Adipose tissue (tissue), 3 donors: ENCODE data around the gene CDH4. TPM values are rescaled to one million over a fixed set of nuclear protein-coding genes. Genes with fewer than 3 reads are reported as not detected.

Source experiments
- H3K27ac ChIP-seq: one replicate; pipeline ENCODE4 v1.5.1; 2013; ENCODE audit warnings: low read depth, low read length
- WGBS, 3 donors: extraction: QIAGEN DNeasy Blood & Tissue Kit; methylation state at CpG; one replicate each; pipeline ENCODE4 v1.1.7; 2013; 5-methylcytosine and 5-hydroxymethylcytosine counted together
- polyA plus RNA-seq, 3 donors: library from polyadenylated mRNA; stranded (reverse); fragments of 200-250 nt; gene quantifications; one replicate each; pipeline ENCODE4 v1.2.3, GENCODE V29; 2013
- donor health status: healthy with polysubstance abuse.
- donor health status: Bipolar disorder and iron deficiency.
- donor health status: healthy.

Gene CDH4
- polyA plus RNA-seq, 3 donors: 0.04 to 0.11 (median 0.05) TPM

DNA sequence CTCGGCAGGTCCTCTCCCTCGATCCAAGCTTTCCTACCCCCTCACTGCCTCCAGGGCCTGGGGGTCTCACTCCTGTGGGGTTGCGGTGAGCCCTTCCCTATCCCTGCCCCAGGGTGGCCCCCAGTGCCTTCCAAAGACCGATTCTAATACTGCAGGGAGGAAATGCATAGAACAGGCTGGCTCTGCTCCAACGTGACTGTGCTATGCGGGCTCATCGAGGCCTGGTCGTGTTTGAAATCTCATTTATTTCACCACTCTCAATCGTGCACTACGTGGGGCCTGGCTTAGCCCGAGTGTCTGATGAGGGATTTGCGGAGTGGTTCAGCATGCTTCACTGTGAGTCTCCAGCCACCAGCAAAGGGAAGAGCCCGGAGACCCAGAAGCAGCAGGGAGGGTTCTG is 60.9 kb downstream of the CDH4 start:
- 59 to 66% (median 63%) methylated on average over 13 of the region's 13 CpGs for WGBS, 3 donors
- H3K27ac ChIP-seq: no peak overlapping the region

- WGBS, 3 donors: 82 to 87% (median 86%) methylated on average over 11 of the region's 11 CpGs
- H3K27ac ChIP-seq: no peak overlapping the region
These were observed 61.3 kb downstream of the CDH4 start for GRCh38 chr20:61313396-61313795.

DNA sequence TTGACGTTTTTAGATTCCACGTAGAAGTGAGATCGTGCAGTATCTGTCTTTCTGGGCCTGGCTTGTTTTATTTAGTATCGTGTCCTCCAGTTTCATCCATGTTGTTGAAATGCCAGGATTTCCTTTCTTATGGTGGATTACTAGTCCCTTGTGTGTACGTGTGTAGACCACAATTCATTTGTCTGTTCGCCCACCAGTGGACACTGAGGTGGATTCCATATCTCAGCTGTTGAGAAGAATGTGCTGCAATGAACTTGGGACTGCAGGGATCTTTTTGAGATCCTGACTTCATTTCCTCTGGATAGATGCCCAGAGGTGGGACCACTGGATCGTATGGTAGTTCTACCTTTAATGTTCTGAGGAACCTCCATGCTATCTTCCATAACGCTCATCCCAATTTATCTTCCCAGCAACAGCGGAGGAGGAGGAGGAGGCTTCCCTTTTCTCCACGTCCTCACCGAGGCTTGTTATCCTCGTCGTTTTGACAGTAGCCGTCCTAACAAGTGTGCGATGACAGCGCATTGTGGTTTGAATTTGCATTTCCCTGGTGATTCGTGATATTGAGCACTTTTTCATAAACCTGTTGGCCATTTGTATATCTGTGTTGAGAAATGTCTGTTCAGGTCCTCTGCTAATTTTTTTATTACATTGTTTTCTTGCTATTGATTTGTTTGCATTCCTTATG is 62.4 kb downstream of the CDH4 start:
- WGBS, 3 donors: 73 to 82% (median 80%) methylated on average over 17 of the region's 17 CpGs
- H3K27ac ChIP-seq: no peak overlapping the region

DNA sequence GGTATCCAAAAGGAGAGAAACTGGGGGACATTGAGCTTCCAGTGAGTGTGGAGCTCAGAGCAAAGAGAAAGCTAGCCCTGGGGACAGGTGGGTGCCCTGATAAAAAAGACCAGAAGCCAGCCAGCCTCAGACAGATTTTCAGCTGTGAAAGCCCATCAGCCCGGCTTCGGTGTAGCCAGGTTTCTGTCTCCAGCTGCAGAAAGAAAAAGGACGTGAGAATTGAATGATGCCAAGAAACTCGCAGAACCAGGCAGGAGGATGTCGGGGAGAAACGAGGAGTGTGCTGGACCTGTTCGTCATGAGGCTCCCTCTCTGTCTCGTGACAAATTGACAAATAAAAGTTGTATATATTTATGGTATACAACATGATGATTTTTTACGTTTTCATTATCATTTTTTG is 63.3 kb downstream of the CDH4 start:
- WGBS, 3 donors: 71 to 83% (median 71%) methylated on average over 9 of the region's 9 CpGs
- no peak overlapping the region for H3K27ac ChIP-seq

DNA sequence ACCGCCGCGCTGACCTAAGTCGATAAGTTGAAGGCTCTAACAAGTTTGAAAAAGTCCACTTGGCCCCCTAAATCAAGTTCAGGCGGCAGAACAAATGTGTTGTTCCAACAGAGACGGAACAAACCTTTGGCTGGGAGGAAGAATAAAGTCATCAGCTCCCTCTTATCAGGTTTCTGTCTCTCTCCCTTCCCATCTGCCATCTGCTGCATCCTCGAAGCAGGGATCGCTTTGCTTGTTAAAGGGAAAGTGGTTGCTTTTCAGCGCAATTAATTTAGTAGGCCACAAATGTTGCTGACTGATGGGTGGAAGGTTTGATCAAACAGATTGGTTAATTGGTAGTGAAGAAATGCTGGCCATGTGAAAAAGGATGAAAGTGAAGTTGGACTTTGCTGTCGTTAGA is 64.3 kb downstream of the CDH4 start:
- no peak overlapping the region for H3K27ac ChIP-seq
- WGBS, 3 donors: 66 to 74% (median 70%) methylated on average over 10 of the region's 10 CpGs

- 43 to 58% (median 56%) methylated on average over 12 of the region's 12 CpGs for WGBS, 3 donors
- no peak overlapping the region for H3K27ac ChIP-seq
These were observed 66.0 kb downstream of the CDH4 start for GRCh38 chr20:61317966-61318530.

GRCh38 chr20:61320691-61321425 is 68.8 kb downstream of the CDH4 start:
- H3K27ac ChIP-seq: no peak overlapping the region
- 60 to 72% (median 69%) methylated on average over 21 of the region's 21 CpGs for WGBS, 3 donors

GRCh38 chr20:61321481-61321880 is 69.4 kb downstream of the CDH4 start:
- no peak overlapping the region for H3K27ac ChIP-seq
- WGBS, 3 donors: 87 to 89% (median 89%) methylated on average over 13 of the region's 13 CpGs

DNA sequence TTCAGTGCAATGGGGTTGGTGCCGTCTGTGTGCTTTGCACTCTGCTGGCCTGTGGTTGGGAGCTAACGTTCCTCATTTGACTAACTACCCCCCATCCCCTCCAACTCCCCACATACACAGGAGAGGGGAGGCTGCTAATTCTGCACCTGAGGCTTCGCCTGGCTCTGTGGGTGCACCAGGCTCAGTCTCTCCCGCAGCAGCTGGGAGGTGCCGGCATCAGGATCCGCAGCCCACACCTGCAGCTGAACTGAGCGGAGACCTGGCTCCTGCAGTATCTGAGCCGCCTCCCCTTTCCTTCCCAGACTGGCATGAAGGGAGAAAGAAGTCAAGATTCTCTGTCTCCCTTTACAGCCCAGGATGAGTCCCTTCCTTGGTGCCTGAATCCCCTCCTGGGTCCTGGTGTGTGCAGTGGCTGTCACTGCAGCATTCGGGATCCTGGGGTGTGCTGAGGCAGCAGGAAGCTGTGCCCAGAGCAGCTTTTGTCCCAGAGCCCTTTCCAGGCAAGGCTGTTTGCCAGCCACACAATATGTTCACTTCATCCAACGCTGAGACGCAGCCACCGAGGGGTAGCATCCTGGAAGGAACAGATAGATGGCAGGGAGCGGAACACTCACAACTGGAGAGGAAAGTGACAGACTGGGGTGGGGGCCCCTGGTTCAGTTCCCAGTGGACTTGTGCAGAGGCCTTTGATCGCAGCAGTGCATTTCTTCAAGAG is 70.2 kb downstream of the CDH4 start:
- WGBS, 3 donors: 72 to 77% (median 73%) methylated on average over 14 of the region's 14 CpGs
- no peak overlapping the region for H3K27ac ChIP-seq

- WGBS, 3 donors: 85 to 91% (median 87%) methylated on average over 8 of the region's 8 CpGs
These were observed 72.8 kb downstream of the CDH4 start for GRCh38 chr20:61324906-61325305.

GRCh38 chr20:61325718-61326117 is 73.7 kb downstream of the CDH4 start:
- 76 to 79% (median 79%) methylated on average over 10 of the region's 10 CpGs for WGBS, 3 donors

More at GRCh38 chr20:61324906-61325305, 72.8 kb downstream of the CDH4 start:
- no peak overlapping the region for H3K27ac ChIP-seq

GRCh38 chr20:61328911-61329558 is 77.0 kb downstream of the CDH4 start:
- 77 to 83% (median 81%) methylated on average over 17 of the region's 17 CpGs for WGBS, 3 donors
- H3K27ac ChIP-seq: no peak overlapping the region

More at GRCh38 chr20:61325718-61326117, 73.7 kb downstream of the CDH4 start:
- no peak overlapping the region for H3K27ac ChIP-seq

DNA sequence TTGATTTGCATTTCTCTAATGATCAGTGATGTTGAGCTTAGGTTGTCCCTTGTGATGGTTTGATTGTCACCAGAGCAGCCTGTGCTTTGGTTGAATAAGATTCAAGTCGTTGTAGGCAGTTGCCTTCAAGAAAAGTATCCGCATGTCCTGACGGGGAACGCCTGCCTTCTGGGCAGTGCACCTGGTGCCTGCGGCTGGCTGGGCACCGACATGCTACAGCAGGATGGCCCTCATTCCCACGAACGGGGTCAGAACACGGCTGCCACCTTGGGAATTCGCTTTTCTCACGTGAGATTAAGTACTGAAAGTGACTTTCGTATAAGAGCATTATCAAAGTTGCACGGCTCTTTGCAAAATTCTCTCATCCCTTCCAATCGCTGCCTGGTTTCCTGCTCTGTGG is 78.4 kb downstream of the CDH4 start:
- no peak overlapping the region for H3K27ac ChIP-seq
- 73 to 84% (median 79%) methylated on average over 14 of the region's 14 CpGs for WGBS, 3 donors

DNA sequence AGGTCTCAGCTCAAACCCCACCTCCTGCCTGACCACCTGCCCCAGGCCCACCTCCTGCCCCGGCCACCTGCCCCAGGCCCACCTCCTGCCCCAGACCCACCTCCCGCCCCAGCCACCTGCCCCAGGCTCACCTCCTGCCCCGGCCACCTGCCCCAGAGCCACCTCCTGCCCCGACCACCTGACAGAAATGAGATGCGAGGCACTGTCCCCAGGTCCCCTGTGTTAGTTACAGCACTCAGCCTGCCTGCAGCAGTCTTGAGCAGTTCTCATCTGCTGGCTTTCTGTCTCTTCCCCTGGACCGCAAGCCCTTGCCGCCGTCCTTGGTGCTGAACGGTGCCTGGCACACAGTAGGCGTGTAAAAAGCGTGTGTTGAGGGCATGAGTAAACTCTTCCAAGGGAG is 79.5 kb downstream of the CDH4 start:
- 67 to 81% (median 79%) methylated on average over 11 of the region's 11 CpGs for whole genome bisulfite sequencing, 3 donors
- no peak overlapping the region for H3K27ac ChIP-seq

DNA sequence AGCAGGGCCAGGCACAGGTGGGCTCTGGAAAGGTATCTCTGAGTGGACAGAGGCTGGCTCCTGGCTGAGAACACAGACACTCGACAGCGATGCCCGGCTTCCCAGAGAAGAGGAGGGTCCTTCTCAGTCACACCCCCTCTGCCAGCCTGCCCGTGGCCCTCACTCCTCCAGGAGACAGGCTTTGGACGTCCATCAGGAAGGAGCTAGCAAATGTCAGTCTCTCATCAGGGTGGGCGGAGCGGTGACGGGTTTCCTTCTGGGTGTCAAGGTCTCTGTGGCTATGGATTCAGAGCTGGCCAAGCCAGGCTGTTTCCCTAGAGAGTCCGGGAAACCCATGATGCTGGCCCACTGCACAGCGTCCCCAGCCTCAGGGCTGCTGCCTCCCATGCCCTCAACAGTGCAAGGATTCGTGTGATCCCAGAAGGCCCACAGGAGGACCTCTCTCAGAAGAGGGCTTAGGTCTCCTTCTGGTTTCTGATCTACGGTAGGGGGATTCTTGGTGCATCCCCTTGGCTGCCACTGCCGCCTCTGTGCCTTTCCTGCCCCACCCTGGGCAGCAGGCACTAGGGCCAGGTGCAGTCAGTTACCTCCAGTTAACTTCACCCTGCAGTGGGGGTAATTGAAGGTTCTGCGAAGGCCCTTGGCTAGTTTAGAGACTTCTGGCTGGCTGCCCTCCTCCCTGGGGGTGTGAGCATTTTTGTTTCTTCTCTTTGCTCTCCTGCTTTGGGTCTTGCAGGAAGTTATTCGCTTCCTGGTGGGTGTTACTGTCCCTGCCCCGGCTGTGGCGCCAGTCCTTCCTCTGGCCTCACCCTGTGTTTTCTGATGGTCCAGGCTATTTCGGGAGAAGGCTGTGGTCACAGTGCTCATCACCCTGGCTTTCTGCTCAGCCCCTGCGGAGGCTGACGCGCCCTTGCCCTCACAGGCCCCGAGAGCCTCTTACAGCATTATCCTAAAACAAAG is 80.2 kb downstream of the CDH4 start:
- 49 to 68% (median 53%) methylated on average over 22 of the region's 22 CpGs for WGBS, 3 donors
- no peak overlapping the region for H3K27ac ChIP-seq

DNA sequence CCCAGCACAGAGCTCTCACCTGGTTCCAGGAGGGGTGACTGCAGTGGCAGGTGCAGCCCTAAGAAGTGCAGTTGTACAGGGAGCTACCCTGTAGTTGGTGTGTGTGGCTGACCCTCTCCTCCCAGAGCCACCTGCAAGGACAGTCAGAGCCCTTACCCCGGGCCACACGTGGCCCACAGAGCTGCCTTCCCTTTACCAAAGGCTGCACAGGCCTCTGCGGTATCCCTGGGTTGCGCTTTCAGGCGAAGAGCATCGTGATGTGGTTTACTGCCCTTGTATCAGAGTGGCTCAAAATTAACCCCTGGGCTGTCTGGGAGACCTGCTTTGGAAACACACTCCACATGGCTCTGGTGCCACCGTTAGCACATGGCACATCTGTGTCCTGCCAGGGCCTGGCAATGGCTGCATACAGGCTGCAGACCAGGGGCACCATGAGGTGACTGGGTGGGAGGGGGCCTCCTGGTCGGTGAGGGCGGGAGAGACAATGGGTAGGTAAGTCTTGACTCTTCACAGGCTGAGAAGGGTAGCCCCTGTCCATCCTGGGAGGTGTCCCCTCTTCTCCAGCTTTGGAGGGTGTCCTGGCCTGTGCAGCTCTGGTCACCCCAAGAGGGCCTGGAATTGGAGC is 81.5 kb downstream of the CDH4 start:
- no peak overlapping the region for H3K27ac ChIP-seq
- 73 to 84% (median 82%) methylated on average over 9 of the region's 9 CpGs for WGBS, 3 donors

- WGBS, 3 donors: 74 to 87% (median 79%) methylated on average over 5 of the region's 5 CpGs
These were observed 88.1 kb downstream of the CDH4 start for GRCh38 chr20:61340157-61340556.

More at GRCh38 chr20:61340157-61340556, 88.1 kb downstream of the CDH4 start:
- H3K27ac ChIP-seq: no peak overlapping the region
